ENCODE results near the gene SLC25A46.

Gene SLC25A46

DNA sequence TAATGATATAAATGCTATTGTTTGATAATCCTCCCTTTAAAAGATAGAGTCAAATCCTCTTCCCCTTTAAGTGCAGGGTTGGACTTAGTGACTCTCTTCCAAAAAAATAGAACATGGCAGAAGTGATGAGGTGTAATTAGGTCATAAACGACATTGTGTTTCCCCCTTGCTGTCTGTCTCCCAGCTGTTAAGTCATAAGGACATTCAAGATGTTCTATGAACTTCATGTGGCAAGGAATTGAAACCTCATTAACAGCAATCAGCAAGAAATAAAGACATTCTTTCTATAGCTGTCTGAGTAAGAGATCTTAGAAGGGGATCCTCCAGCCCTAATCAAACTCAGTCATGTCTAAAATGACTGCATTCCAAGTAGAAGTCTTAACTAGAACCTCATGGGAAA lies 3.3 kb upstream of the SLC25A46 start:
- no peak overlapping the region for H3K9ac ChIP-seq (ENCODE audit: low read depth, low read length)
- H3K9me3 ChIP-seq (ENCODE audit: insufficient read depth, low read length, severe bottlenecking): no peaks in the 10 kb centered on the region
- H3K79me2 ChIP-seq (ENCODE audit: insufficient read depth, low read length): peaks cover 16% of the 10 kb centered on the region
- H2AFZ ChIP-seq (ENCODE audit: low read depth, low read length): no peak overlapping the region
- TF ChIP-seq EZH2 (IDR thresholded peaks at IDR 0.05; ENCODE audit: borderline replicate concordance, low read depth, low read length, severe bottlenecking): no peak
- TF ChIP-seq, protein P1, sequence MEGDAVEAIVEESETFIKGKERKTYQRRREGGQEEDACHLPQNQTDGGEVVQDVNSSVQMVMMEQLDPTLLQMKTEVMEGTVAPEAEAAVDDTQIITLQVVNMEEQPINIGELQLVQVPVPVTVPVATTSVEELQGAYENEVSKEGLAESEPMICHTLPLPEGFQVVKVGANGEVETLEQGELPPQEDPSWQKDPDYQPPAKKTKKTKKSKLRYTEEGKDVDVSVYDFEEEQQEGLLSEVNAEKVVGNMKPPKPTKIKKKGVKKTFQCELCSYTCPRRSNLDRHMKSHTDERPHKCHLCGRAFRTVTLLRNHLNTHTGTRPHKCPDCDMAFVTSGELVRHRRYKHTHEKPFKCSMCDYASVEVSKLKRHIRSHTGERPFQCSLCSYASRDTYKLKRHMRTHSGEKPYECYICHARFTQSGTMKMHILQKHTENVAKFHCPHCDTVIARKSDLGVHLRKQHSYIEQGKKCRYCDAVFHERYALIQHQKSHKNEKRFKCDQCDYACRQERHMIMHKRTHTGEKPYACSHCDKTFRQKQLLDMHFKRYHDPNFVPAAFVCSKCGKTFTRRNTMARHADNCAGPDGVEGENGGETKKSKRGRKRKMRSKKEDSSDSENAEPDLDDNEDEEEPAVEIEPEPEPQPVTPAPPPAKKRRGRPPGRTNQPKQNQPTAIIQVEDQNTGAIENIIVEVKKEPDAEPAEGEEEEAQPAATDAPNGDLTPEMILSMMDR (IDR thresholded peaks at IDR 0.05; ENCODE audit: borderline replicate concordance, extremely low read depth, low read length, poor library complexity, severe bottlenecking): no peak
- no peak overlapping the region for H3K27ac ChIP-seq (ENCODE audit: low read length)
- no peaks in the 10 kb centered on the region for H4K20me1 ChIP-seq (ENCODE audit: insufficient read depth, low read length)
- H3K36me3 ChIP-seq (ENCODE audit: insufficient read depth, low read length): no peaks in the 10 kb centered on the region
- no peaks in the 10 kb centered on the region for H3K27me3 ChIP-seq (ENCODE audit: insufficient read depth, low read length, poor library complexity)
- ATAC-seq (ENCODE audit: insufficient read depth, low read depth) (no peak), DNase-seq (no peak)
- H3K4me2 ChIP-seq (ENCODE audit: insufficient read depth, low read length): no peak overlapping the region
- peaks cover 20% of the 10 kb centered on the region for H3K4me1 ChIP-seq (ENCODE audit: insufficient read depth, low read length)
- H3K4me3 ChIP-seq (ENCODE audit: low read depth in 1 of 2, low read length in 2 of 2): no peak overlapping the region

DNA sequence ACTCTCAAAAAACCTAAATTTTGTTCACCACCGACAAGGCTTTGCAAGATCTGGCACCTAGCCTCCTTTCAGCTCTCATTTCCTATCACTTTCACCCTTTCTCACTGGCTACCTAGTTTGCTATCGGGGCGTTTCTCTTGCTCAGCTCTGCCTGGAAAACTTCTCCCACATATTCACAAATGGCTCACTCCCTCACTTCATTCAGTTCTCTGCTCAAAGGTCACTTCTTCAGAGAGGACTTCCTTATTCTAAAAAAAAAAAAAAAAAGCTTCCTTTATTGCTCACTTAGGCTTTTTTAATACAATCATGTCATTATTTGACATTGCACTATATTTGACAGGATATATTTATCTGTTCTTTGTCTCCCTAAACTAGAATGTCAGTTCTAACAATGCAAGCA lies 2.1 kb upstream of the SLC25A46 start:
- no peaks in the 10 kb centered on the region for H3K9me3 ChIP-seq (ENCODE audit: insufficient read depth, low read length, severe bottlenecking)
- 0 out of 2 replicates have a peak overlapping the region, but pooled peaks have one; percentile 16 for H2AFZ ChIP-seq (ENCODE audit: low read depth, low read length)
- no peaks in the 10 kb centered on the region for H3K27me3 ChIP-seq (ENCODE audit: insufficient read depth, low read length, poor library complexity)
- ATAC-seq (ENCODE audit: insufficient read depth, low read depth): no peak
- H3K36me3 ChIP-seq (ENCODE audit: insufficient read depth, low read length): no peaks in the 10 kb centered on the region
- TF ChIP-seq EZH2 (IDR thresholded peaks at IDR 0.05; ENCODE audit: borderline replicate concordance, low read depth, low read length, severe bottlenecking): no peak
- TF ChIP-seq, protein P1 (IDR thresholded peaks at IDR 0.05; ENCODE audit: borderline replicate concordance, extremely low read depth, low read length, poor library complexity, severe bottlenecking): no peak
- peaks cover 31% of the 10 kb centered on the region for H3K4me1 ChIP-seq (ENCODE audit: insufficient read depth, low read length)
- peaks cover 27% of the 10 kb centered on the region for H3K79me2 ChIP-seq (ENCODE audit: insufficient read depth, low read length)
- no peak overlapping the region for H3K4me3 ChIP-seq (ENCODE audit: low read depth in 1 of 2, low read length in 2 of 2)
- H3K4me2 ChIP-seq (ENCODE audit: insufficient read depth, low read length): no peak overlapping the region
- no peak overlapping the region for H3K9ac ChIP-seq (ENCODE audit: low read depth, low read length)
- no peak overlapping the region for H3K27ac ChIP-seq (ENCODE audit: low read length)
- DNase-seq: no peak
- H4K20me1 ChIP-seq (ENCODE audit: insufficient read depth, low read length): no peaks in the 10 kb centered on the region

DNA sequence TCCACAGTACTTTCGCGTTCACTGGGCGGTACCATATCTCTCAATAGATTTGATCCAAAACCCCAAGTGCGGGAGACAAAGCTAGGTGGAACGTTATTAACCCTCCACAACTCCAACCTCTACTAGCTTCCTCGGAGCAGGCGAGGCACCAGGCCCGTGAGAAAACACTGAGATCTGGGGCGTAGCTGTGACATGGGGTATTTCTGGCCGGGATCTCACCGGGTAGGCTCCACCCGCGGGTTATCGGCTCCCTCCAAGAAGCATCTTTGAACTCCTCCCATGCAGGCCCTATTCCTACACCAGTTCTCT lies 350 bp upstream of the SLC25A46 start:
- Histone ChIP-seq H3K4me2 (ENCODE audit: insufficient read depth, low read length) (peak overlapping the region; percentile 87), H3K9me3 (ENCODE audit: insufficient read depth, low read length, severe bottlenecking) (no peaks in the 10 kb centered on the region), H3K27me3 (ENCODE audit: insufficient read depth, low read length, poor library complexity) (no peaks in the 10 kb centered on the region), H4K20me1 (ENCODE audit: insufficient read depth, low read length) (no peaks in the 10 kb centered on the region), H3K4me1 (ENCODE audit: insufficient read depth, low read length) (peaks cover 38% of the 10 kb centered on the region), H3K79me2 (ENCODE audit: insufficient read depth, low read length) (peaks cover 27% of the 10 kb centered on the region), H3K4me3 (ENCODE audit: low read depth in 1 of 2, low read length in 2 of 2) (peak overlapping the region; percentile 55 to 74), H2AFZ (ENCODE audit: low read depth, low read length) (peak overlapping the region; percentile 97), H3K9ac (ENCODE audit: low read depth, low read length) (peak overlapping the region; percentile 86), H3K36me3 (ENCODE audit: insufficient read depth, low read length) (peaks cover 6% of the 10 kb centered on the region; the same call in 1 of the 2 replicates), H3K27ac (ENCODE audit: low read length) (peak overlapping the region; percentile 79)
- ATAC-seq (ENCODE audit: insufficient read depth, low read depth) (peak; percentile 55), DNase-seq (no peak)
- no peak for TF ChIP-seq EZH2 (IDR thresholded peaks at IDR 0.05; ENCODE audit: borderline replicate concordance, low read depth, low read length, severe bottlenecking)
- TF ChIP-seq, protein P1 (IDR thresholded peaks at IDR 0.05; ENCODE audit: borderline replicate concordance, extremely low read depth, low read length, poor library complexity, severe bottlenecking): peak; percentile 2

Measured in DND-41 (cell line).